ENCODE data around the gene CLTC.
"Not testable (repeated sequence)": the region's sequence is repeated elsewhere in the genome, so short reads cannot be mapped to it uniquely, and the experiment has no call there.

CLTC gene

DNA sequence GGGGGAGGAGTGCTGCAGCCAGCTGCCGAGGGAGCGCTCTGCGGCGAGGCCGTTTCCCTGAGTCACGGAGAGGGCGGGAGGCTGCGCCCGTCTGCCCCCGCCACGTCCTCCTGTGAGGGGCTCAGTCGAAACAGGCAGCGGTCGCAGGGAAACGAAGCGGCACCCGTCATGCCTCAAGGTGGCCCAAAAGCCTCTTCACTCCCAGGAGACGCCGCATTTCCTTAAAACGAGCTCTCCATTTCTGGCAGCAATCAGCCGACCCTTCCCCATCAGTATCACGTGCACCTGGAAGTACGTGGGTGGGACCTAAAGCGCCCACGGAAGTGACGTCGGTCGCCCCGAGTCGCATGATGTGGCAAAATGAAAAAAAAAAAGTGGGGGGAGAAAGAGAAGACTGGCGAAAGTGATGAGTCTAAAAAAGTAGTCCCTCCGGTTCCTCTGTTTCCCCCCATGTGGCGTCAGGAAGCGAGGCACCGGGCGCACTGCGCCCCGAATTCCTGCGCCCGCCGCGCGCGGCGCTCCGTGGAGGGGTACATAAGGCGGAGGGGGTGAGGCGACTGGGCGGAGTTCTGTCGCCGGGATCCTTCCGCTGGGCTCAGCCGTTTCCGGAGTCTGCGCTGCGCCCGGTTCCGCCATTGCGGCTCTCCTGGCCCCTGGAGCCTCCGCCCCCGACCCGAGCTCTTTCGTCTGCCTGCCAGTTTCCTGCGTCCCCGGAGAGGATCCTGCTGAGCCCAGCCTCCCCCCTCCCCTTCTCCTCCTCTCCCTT lies at the start of gene CLTC:
Gene CLTC, plus strand, starts transcription at position 598 of the 766 bp plus-strand sequence. CDS start 237 bp downstream, outside the sequence.
- DNase-seq = peak; percentile 96

DNA sequence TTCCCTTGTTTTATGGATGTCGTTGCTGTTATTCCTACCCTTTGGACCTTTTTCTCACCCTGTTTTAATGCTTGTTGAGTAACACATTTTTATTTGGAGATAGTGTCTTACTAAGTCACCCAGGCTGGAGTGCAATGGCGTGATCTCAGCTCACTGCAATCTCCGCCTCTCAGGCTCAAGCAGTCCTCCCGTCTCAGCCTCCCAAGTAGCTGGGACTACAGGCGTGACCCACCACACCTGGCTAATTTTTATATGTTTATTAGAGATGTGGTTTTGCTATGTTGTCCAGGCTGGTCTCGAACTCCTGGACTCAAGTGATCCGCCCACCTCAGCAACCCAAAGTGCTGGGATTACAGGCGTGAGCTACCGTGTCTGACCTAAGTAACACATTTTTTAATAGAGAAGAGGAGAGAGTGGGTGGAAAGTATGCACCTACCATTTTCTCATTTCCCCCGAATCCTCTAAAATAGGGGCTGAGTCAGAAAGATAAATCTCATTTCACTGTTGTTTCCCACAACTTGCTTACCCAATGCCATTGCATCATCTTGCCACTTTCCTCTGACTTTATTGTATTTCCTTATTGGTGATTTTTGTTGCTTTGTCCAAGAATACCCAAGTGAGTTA lies 47.3 kb upstream of the CLTC start:
- DNase-seq = no peak

DNA sequence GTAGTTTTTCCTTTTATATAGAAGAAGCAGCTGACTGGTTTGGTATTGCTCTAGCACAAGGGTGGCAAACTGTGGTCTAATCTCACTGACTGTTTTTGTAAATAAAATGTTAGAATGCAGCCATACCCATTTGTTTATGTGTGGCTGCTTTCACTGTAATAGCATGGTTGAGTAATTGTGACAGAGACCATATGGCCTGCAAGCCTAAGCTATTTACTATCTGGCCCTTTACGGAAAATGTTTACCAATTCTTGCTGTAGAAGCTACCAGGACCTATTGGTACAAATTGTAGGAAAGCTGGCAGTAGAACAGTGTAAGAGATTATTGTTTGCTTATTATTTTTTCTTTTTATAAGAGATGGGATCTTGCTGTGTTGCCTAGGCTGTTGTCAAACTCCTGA lies 35.5 kb upstream of the CLTC start:
- not testable (repeated sequence) for DNase-seq

DNA sequence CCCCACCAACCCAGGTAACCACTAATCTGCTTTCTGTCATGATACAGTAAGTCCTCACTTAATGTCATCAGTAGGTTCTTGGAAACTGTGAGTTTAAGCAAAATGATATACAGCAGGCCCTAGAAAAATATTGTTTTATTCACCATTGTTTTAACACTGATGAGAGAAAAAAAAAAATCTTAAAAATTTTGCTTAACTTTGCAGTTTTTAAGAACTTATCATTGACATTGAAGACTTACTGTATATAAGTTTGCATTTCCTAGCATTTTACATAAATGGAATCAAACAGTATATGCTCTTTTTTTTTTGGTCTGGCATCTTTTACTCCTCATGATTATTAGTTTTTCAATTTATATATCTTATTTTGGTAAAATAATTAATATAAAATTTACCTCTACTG lies 19.5 kb upstream of the CLTC start:
- no peak for DNase-seq

DNA sequence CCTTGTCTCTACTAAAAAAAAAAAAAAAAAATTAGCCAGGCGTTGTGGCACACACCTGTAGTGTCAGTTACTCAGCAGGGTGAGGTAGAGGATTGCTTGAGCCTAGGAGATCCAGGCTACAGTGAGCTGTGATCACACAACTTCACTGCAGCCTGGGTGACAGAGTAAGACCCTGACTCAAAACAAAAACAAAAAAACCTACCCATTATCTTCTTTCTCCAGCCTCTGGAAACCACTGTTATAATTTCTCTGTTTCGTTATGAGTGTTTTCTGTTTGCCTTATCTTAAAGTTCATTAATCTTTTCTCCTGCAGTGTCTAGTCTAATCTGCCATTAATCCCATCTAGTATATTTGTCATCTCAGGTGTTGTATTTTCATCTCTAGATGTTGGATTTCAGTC lies 18.6 kb upstream of the CLTC start:
- DNase-seq = no peak

GRCh38 chr17:59607061-59607460 lies 12.6 kb upstream of the CLTC start:
- no peak for DNase-seq

DNA sequence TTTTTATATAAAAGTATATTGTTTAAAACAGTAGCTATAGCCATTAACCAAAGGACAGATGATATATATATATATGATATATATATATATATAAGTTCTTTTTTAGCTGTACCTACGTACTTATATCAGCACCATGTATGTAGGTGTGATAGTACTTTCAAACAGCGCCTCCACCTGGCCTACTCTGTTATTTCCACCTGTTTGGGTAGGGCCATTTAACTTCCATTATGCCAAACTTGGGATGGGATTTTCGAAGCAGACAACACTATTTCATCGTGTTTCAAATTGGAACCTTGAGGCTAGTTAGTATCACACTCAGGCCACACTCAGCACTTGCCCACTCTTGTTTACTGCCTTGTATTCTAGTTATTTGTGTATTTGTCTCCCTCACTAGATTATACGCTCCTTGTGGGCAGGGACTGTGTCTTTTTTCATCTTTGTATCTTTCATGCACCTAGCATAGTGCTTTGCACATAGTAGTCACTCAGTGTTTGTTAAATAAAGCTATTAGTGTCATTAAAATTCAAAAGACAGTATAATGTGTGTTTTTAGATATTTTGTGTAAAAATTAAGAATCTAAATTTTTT lies 11.8 kb upstream of the CLTC start:
- no peak for DNase-seq

- DNase-seq = no peak
Measured at GRCh38 chr17:59611503-59611902, 8.2 kb upstream of the CLTC start.

- no peak for DNase-seq
Measured at GRCh38 chr17:59616253-59616920, 3.3 kb upstream of the CLTC start.

DNA sequence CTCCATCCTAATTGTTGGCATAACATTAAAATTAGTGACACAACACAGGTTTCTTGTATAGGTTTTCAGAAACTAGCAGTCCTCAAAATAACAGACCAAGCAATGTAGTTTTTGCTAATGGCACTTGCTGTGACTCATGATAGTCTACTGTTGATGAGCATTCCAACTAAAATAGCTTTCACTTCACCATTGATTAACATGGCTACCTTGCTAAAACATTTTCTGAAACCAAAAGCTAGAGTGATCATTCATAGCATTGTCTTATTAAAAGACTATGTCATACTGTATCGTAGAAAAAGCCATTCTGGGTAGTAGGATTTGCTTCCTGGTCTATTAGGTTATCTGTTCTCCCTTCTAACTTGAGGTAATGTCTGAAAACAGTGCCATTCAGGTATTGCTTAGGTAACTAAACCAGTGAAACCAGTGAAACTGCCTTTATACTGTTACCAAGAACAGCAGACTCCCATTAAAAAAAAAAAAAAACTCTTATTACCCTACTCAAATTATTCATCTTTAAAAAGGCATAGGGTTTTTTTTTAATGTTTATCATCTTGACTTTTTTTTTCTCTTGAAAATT lies 2.5 kb upstream of the CLTC start:
- DNase-seq = no peak

DNA sequence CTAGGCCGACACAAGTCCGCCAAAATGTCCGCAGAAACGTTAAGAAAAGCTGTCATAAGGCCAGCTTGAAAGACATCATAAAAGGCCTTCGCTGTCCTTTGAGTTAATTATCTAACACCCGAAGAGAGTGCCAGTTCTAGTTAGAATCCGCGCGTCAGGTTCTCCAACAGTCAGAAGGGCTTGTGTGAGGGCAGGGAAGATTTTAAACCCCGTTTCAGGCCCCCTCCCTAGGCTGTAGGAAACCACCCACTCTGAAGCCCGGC lies 729 bp upstream of the CLTC start:
- no peak for DNase-seq

DNA sequence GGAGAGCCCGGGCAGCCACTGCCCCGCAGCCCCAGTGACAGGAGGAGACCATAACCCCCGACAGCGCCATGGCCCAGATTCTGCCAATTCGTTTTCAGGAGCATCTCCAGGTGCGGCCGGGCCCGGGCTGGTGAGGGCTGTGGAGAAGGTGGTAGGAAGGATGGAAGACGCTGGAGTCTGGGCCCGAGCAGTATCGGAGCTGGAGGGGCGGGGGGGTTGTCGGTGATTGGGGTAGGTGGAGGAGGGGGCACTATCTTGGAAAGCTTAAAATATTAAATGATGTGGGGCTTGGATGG lies 317 bp downstream of the CLTC start:
- DNase-seq = no peak

DNA sequence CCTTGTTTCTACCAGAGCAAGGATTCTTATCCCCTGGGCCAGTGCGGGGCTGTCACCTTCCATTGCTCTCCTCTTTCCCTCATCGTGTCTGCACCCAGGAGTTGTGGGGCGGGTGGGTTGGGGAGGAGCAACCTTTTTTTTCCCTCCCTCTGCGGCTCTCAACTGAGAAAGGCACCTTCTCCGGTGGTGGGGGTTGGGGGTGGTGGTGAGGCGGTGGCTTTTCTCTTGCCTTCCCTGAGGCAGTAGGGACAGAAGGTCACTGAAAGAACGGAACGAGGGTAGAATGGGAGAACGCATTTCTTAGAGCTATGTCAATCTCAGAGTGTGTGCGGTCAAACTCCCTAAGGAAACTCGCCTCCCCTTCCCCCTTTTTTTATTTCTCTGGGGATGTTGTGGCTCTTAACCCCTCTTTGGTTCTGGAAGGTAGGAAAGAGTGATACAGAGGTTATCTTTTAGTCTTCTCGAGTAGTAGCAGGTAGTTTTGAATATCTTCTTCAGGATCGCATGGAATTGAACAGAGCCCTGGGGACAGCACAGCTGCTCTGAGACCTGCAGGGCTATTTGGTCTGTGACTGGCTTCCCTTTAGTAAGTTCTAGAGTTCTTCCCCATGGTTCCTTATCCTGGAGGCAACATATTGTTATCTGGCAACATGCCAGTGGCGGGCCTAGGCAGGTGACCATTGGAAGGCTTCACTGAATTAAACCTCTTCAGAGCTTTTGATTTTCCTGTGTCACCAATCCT lies 994 bp downstream of the CLTC start:
- peak; percentile 61 for DNase-seq

DNA sequence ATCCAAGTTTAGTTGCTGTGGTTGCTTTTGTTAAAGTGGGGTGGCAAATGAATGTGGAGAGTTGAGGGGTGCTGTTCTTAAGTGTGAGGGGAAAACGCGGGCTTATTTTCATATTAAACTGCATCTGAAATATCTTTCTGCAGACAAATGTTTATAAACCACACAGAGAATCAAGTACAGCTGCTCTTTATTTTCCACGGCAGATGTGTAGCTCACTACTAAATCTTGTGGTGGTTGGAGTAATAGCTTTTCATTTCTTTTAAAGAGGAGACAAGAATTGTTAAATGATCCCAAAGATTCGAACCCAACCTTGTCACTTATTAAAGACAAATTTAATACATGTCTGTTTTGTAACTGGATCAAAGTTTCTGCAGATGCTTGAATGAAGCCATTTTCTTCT lies 2.1 kb downstream of the CLTC start:
- DNase-seq = no peak

- DNase-seq = no peak
Measured at GRCh38 chr17:59623151-59623550, 3.5 kb downstream of the CLTC start.

GRCh38 chr17:59626756-59627155 lies 7.1 kb downstream of the CLTC start:
- DNase-seq = no peak

- DNase-seq = no peak
Measured at GRCh38 chr17:59627274-59627673, 7.6 kb downstream of the CLTC start.

- no peak for DNase-seq
Measured at GRCh38 chr17:59627770-59628171, 8.1 kb downstream of the CLTC start.

- DNase-seq = no peak
Measured at GRCh38 chr17:59629174-59629573, 9.5 kb downstream of the CLTC start.

GRCh38 chr17:59631276-59631675 lies 11.6 kb downstream of the CLTC start:
- DNase-seq = no peak

GRCh38 chr17:59632398-59632797 lies 12.7 kb downstream of the CLTC start:
- no peak for DNase-seq

DNA sequence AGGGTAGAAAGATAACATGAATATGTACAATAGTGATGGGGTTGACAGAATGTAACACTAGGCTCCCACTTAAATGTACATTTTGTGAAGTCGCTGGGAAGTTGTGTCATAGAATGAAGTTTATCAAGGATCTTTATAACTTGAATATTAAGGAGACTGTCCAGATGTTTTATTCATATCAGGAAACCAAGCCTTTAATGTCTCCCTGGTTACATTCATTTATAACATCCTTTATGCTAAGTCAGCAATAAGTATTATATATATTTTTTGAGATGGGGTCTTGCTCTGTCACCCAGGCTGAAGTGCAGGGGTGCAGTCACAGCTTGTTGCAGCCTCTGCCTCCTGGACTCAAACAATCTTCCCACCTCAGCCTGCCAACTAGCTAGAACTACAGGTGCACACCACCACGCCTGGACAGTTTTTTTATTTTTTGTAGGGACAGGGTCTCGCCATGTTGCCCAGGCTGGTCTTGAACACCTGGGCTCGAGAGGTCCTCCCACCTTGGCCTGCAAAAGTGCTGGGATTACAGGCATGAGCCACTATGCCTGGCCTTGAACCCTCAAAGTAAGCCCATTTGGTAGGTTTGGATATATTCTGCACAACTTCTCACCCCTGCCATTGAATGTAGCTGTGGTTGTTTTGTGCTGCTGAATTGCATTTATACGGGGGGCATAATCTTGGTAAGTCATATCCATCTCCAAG lies 14.1 kb downstream of the CLTC start:
- DNase-seq = no peak

Measured in left hindlimb (tissue), 1 donor.